ENCODE data around the gene DLG2.
A peak's percentile ranks its signal among the peaks of the same experiment; 100 is the strongest.

Gene DLG2

DNA sequence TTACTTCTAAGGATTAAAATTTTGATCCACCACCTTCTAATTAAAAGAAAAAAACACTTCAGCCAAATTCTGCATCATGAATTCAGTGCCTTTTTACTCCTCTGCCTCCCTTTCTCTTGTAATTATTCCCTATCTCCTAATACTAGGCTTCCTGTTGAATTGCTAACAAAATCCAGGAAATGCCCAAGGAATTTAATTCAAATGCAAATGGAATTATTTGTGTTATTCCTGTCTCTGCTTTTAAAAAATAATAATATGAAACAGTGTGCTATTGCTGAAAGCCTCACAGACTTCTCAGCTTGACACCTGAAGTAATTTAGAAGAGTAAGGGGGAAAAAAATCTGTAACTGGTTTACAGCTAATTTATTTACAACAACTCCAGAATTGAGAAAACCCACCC is 85.5 kb downstream of the DLG2 start:
- no peak for DNase-seq

DNA sequence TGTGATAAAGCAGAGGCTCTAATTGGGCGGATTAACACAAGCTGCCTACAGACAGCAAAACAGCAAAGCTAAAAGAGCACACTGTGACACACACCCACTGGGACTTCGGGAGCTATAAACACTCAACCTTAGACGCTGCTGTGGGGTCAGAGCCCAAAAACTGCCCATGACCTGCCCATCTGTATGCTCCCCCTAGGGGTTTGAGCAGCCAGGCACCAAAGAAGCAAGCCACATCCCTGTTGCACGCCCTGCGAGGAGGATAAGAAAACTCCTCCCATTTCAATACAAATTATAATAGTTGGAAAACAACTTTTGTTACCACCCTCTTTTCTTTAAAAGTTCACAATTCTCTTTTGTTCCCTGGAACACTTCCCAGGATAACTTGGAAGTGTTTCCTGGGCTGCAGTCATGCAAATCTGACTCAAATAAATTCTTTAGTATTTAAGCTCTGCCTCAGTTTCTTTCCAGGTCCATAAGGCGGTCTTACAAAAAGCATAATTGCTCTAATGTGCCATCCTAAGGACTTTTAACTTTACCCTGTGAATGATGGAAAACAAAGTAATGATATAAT is 86.4 kb downstream of the DLG2 start:
- DNase-seq: no peak

DNA sequence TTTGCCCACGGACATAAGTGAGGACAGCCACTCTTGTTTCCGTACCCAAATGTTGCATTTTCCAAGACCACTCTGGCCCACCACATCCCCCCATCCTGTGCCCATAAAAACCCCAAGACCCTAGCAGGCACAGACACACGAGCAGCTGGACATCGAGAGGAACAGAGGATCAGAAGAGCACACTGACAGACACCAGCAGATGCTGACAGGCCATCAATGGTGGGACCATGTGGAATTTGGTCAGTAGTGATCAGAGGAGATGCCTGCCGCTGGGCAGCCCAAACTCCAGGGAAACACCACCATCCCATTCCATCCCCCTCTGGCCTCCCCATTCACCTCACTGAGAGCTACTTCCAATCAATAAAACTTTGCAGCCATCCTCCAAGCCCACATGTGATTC is 87.0 kb downstream of the DLG2 start:
- no peak for DNase-seq

DNA sequence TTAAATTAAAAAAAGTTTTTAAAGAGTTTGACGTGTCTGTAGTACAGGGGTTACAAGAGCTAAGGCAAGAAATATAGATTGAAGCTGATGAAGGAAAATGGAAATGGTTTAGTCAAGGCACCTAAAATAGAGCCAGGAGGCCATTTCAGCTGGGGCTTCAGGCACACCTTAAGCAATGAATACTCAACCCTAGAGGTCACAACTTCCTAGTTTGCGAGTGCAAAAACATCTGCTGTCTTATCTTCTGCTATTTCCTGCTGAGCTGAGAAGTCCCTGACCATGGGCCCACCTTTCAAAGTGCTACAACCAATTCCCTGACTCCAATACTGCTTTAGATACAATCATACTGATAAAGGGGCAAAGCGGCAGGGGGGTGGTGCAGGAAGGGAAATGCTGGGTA is 87.4 kb downstream of the DLG2 start:
- DNase-seq: no peak

DNA sequence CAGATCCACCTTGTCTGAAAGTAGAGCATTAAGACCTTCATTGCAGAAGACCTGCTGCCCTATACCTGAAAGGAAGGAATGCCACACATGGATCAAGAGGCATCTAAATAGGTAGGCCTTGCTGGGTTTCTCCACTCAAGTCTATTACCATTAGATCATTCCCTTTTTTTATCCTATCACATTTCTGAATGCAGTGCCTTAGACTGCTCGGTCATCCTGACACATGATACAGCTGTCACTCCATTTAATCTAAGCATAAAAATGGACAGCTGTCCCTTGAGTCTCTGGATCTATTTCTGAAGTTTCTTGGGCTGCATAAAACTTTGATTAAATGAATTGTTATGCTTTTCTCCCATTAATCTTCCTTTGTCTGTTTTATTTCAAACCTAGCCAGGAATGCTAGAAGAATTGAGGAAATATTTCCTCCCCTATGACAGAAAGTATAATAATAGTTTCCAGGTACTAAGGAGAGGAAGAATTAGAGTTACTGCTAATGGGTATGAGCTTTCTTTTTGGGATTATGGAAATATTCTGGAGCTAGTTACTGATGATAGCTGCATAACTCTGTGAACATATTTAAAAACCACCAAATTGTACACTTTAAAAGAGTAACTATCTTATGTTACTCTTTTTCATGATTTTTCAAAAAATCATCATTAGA is 88.0 kb downstream of the DLG2 start:
- no peak for DNase-seq

DNA sequence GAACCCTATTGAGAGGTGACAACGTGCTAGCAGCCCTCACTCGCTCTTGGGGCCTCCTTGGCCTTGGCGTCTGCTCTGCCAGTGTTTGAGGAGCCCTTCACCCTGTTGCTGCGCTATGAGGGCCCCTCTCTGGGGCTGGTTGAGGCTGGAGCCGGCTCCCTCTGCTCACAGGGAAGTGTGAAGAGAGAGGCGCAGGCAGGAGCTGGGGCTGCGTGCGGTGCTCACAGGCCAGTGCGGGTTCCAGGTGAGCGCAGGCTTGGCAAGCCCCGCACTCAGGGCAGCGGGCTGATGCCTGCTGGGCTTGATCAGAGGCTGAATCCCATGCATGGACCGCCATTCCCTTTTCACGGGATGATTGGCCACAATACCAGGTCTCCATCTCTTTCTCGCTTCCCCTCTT is 90.7 kb downstream of the DLG2 start:
- no peak for DNase-seq

DNA sequence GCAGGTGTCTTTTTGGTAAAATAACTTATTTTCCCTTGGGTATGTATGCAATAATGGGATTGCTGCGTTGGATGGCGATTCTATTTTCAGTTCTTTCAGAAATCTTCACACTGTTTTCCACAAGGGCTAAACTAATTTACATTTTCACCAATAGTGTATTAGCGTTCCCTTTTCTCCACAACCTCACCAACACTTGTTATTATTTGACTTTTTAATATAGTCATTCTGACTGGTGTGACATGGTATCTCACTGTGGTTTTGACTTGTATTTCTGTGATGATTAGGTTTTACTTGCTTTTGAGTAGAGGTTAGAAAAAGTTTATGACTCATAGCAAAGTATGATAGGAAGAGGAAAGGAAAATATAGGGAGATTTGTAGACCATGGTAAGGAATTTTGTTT is 92.3 kb downstream of the DLG2 start:
- no peak for DNase-seq

DNA sequence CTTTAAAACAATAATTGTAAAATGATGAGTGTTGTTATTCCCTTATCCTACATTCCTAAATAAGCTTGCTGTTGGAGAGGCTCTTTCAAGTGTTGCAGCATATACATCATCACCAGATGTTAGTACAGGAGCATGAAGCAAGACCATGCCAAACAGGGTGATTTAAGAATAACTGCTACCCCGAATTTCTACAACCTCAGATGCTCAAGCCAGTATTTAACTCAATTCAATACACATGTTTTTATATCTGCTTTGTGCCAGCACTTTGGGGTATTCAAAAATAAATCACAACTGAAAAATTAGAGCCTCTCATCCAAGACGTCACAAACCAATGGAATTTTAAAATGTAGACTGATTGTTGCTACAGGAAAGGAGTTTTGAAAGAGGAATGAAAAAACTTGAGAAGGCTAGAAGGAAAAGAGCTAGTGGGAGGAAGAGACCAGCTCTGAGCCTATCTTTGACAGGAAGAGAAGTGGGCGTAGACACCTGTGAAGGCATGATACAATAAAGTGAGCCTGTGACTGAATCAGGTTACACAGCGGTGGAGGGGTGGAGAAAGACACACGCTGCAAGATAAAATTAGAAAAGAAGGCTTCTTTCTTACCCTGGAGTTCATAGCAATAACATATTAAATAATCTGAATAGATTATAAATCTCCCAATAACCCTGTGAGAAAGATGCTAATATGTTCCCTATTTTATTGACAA is 95.8 kb downstream of the DLG2 start:
- DNase-seq: no peak

DNA sequence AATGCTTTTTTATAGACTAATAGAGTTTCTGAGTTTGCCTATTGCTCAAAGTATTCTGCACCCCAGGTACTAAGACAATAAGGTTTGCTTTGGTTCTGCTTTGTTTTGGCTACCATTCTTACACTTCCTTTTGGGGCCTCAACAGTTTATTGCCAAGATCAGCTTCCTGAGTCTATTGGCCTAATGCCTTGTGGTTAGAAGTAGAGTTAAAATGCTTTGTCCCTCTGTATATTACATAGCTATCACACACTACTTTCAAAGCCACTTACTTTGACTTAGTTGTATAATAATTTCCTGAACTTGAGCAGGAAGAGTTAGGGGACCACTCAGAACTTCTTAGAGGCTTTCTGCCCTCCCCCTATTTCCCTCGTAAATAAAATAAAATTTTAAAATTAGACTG is 96.5 kb downstream of the DLG2 start:
- DNase-seq: peak; percentile 24

DNA sequence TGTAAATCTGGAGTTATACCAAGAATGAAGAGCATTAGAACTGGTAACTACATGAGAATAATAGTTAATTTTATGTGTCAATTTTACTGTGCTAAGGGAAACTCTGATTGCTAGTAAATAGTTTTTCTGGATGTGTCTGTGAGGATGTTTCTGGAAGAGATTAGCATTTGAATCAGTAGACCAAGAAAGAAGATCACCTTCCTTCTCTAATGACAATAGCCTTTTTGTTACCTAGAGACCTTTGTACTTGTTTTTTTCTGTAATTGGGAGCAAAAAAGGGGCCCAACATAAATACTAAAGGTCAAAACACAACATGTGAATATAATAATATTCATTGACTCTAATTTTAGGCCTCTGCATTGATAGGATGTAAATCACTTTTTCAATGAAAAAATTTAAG is 100.6 kb downstream of the DLG2 start:
- DNase-seq: no peak

DNA sequence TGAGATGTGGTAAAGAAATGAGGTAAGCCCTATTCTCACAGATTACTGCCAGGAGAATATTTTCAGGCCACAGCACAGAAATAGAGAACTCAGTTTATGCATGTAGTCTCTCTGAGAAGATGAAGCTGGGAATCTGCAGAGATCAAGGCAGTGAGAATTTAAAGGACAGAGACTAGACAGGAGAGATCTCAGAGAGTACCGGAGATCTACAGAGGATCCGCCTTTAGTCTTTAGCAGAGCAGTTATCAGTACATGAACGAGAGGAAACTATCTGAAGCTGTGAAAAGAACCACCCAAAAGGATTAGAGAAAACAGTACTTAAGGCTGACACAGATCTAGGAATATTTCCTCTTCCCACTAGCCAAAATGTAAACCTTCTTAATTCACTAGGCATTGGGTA is 101.5 kb downstream of the DLG2 start:
- no peak for DNase-seq

DNA sequence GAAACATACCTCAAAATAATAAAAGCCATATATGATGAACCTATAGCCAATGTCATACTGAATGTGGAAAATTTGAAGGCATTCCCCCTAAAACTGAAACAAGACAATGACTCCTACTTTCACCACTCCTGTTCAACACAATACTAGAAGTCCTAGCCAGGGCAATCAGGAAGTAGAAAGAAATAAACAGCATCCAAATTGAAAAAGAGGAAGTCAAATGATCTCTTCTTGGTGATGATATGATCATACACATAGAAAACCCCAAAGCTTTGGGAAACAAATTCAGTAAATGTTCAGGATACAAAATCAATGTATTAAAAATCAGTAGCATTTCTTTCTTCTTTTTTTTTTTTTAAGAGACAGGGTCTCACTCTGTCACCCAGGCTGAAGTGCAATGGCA is 109.9 kb downstream of the DLG2 start:
- DNase-seq: no peak

DNA sequence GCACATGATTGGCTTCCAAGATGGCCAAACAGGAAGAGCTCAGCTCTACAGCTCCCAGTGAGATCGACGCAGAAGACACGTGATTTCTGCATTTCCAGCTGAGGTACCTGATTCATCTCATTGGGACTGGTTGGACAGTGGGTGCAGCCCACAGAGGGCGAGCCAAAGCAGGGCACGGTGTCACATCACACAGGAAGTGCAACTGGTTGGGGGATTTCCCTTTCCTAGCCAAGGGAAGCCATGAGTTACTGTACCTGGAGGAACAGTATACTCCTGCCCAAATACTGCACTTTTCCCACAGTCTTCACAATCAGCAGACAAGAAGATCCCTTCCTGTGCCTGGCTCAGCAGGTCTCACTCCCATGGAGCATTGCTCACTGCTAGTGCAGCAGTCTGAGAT is 131.2 kb downstream of the DLG2 start:
- no peak for DNase-seq

DNA sequence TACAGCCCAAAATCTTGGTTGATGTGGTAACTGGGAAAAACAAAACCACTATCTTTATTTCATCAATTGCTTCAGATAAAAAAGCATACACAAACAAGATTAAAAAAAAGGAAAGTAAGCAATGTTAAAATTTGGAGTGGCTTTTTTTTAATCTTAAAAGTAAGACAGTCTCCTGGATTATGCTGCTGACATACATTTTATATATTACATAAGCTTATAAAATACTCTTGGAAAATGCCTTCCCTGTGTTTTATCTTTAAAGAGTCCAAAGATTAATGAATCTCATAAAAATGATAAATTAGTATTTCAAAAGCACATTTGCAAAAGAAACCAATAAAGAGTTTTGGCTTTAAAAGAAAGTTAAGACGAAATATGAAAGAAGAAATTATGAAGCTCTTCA is 132.7 kb downstream of the DLG2 start:
- DNase-seq: no peak

DNA sequence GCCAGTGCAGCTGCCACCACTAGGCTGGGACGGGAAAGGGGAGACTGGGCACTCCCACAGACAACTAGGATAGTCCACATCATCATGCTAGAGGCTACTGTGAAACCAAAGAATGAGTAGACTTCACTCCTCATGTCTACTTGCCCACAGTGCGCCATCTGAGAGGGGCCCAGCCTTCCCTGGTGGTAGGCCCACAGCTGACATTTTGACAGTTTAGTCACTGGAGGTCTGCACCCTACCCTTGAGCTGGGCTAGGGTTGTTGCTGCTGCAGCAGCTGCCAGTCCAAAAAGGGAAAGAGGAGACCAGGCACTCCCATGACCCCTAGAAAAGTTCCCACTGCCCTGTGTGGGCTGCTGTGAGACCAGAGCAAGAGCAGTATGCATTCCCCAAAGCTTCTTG is 141.2 kb downstream of the DLG2 start:
- DNase-seq: no peak

DNA sequence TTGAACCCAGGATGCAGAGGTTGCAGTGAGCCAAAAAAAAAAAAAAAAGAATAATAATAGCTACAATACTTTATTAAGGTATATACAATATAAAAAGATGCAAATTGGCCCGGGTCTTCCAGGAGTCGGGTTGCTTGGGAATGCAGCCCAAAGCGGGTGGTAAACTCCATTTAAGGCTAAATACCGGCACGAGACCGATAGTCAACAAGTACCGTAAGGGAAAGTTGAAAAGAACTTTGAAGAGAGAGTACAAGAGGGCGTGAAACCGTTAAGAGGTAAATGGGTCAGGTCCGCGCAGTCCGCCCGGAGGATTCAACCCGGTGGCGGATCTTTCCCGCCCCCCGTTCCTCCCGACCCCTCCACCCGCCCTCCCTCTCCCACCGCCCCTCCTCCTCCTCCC is 143.3 kb downstream of the DLG2 start:
- no peak for DNase-seq

DNA sequence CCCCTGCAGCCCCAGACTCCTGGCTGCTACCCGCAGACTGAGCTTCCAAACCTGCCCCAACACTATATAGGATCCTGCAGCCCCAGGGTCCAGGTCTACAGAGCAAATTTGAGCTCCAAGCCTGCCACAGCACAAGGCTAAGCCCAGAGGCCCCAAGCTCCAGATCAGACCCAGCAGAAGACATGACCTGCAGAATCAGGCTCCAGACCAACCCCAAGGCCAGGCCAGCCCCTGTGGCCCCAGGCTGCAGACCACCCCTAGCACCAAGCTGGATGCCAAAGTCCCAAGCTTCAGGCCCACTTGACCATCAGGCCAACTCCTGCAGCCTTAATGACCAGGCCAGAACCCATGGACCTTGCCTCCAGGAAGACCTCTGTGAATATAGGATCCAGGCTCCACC is 145.3 kb downstream of the DLG2 start:
- no peak for DNase-seq

DNA sequence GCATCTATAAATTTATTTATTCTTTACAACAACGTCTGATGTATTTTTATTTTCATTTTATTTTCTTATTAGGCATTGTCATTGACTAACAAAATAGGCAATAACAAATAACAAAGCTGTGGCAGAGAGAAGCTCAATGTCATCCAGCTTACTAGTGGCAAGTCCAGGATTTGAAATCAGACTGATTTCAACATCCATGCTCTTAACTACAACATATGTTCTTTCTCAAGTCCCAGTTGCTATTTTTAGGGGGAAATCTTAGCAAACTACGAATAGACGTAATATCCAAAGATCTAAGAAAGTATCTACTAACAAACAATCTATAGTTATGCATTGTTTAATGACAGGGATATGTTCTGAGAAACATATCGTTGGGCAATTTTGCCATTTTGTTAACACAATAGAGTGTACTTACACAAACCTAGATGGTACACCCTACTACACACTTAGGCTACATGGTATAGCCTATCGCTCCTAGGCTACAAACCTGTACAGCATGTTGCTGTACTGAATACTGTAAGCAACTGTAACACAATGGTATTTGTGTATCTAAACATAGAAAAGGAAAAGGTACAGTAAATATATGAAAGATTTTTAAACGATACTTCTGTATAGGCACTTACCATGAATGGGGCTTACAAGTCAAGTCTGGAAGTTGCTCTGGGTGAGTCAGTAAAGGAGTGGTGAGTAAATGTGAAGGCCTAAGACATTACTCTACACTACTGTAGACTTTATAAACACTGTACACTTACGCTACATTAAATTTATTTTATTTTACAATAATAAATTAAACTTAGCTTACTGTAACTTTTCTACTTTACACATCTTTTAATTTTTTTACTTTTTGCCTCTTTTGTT is 151.3 kb downstream of the DLG2 start:
- DNase-seq: no peak

DNA sequence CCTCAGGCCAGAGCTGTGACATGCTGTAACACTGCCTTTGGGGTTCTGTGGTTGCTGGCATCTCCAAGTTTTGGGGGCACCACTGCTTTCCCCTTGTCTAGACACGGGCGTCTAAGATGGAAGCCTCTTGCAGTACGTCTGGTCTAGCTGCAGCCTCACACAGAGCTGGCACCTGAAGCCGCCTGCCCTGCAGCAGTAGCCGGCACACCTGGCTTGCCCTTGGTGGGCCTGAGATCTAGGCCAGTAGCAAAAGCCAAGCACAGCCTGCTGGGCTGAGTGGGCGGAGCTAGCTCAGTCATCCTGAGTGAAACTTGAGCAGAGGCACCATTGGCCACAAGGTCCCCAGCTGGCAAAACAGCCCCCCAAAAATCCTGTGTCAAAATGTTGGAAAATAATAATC is 154.2 kb downstream of the DLG2 start:
- no peak for DNase-seq

DNA sequence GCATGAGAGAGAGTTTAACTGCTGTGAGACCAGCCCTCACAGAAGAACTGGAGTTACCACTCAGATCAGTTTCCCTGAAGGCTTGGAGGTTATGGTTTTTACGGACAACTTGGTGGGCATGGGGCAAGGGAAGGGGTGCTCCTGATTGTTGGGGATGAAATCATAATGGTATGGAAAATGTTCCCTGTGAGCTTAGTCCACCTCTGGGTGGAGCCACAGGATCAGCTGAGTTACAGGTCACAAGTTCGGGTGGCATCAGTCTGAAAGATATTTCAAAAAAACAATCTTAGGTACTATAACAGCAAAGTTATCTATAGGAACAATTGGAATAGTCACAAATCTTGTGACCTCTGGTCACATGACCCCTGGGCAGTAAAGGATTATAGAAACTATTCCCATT is 162.9 kb downstream of the DLG2 start:
- no peak for DNase-seq

DNA sequence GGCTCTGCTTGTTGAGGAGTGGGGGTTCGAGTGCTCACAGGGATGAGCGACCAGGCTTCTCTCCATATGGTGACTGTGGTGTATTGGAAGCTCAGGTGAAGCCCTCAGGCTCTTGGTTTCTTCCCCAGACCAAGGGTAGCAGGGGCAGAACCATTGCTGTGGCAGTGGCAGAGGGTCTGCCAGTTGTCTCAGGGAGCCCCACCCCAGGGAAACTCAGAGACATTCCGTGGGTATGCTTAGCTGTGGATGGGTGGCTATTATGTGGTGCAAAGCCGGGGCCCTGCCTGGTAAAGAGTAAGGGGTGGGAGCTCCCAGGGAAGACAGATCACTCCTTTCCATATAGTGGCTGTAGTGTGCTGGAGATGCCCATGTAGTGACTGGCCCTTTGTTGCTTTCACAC is 167.8 kb downstream of the DLG2 start:
- DNase-seq: no peak

DNA sequence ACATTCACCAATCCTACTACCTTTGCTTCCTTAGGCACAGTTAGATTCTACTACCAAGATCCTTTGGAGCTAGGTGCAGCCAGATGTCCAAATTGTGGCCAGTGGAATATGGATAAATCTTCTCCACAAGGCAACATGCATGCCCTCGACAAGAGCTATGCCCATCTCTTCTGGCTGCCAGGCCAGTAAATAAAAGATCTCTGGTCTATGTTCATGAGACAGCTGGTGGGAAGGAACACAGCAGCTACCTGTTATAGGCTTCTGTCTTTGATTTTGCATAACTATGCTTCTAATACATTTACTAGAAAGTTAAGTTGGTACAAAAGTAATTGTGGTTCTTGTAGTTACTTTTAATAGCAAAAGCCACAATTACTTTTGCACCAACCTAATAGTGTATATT is 182.7 kb downstream of the DLG2 start:
- no peak for DNase-seq

DNA sequence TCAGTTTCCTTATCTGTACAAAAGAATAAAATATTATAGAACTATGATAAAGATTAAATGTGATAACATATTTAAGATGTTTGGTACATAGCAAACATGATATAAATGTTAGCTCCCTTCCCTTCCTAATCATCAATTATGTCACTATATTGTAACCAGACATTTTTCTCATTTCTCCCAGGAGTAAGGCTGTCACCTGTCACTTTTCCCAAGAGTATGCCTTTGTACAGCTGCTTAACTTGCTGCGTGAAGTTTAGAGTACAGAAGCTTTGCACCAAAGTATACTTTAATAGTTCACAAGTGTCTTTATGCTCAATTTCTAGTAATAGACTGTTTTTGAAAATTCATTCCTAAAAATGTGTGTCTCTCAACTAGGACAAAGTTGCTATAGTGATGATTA is 186.9 kb downstream of the DLG2 start:
- no peak for DNase-seq

DNA sequence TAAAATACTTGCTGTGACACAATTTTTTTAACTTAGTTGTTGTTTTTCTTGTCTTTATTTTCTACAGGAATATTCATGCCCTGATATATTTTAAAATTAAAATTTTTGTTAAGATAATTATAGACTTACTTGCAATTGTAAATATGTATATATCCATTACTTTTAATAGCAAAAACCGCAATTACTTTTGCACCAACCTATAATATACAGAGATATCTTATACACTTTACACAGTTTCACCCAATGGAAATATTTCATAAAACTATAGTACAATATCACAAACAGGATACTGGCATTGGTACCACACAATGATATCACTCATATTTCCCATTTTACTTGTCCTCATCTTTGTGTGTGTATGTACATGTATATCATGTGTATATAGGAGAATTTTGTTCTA is 188.8 kb downstream of the DLG2 start:
- no peak for DNase-seq
